Panc1 (cell line): Measurements from ENCODE around the gene PRKCB. TPM values are rescaled to one million over a fixed set of nuclear protein-coding genes. Genes with fewer than 3 reads are reported as not detected.

Experiments used
- ATAC-seq: fragments of 200-7000 bp; cut with Tn5 transposase; 2 replicates; pipeline ENCODE4 v1.9.1; 2020; ENCODE audit warnings: mild to moderate bottlenecking, moderate library complexity
- BruUV-seq: library from RNA; stranded (reverse); fragments of 400-500 nt; replicated peaks from 2 replicates; lab custom pipeline; 2021; lab: Mats Ljungman, UMichigan
- CTCF ChIA-PET: fragments of 300-600 bp; sonication (Branson Sonifier 250); formaldehyde crosslinking; loops from one replicate; lab custom pipeline; 2022; ENCODE audit warnings: antibody characterized with exemption; lab: Charles Lee
- POLR2A ChIA-PET: fragments of 300-600 bp; sonication (Branson Sonifier 250); formaldehyde crosslinking; loops from one replicate; lab custom pipeline; 2022; ENCODE audit warnings: antibody characterized with exemption; lab: Charles Lee
- DNase-seq: peaks from one replicate; pipeline ENCODE4 v3.0.0-alpha.2; 2010; ENCODE audit warnings: low read depth, low spot score
- H3K27ac ChIP-seq: 2 replicates; pipeline ENCODE4 v1.5.1; 2011; ENCODE audit warnings: mild to moderate bottlenecking, low read length, inconsistent platforms
- H3K27me3 ChIP-seq: fragments of 200-500 bp; sonication (Bioruptor generic); 2 replicates; pipeline ENCODE4 v1.6.0; 2014; ENCODE audit warnings: low read length, inconsistent platforms; ENCODE audit not compliant: control insufficient read depth, insufficient read depth
- H3K36me3 ChIP-seq: fragments of 200-500 bp; sonication (Bioruptor generic); 2 replicates; pipeline ENCODE4 v1.5.1; 2014; ENCODE audit warnings: inconsistent platforms, mild to moderate bottlenecking, low read length, moderate library complexity; ENCODE audit not compliant: control insufficient read depth, insufficient read depth
- H3K4me1 ChIP-seq: 2 replicates; pipeline ENCODE4 v1.5.1; 2011; ENCODE audit warnings: inconsistent platforms, mild to moderate bottlenecking, low read length, moderate library complexity; ENCODE audit not compliant: control insufficient read depth, insufficient read depth
- H3K4me3 ChIP-seq, 2 experiments: 2 replicates each; pipeline ENCODE4 v1.5.1; 2011 to 2012; ENCODE audit warnings: low read depth in 2 of 2, low read length in 2 of 2, mild to moderate bottlenecking in 2 of 2, inconsistent platforms in 1 of 2, moderate library complexity in 1 of 2
- H3K9me3 ChIP-seq: fragments of 200-500 bp; sonication (Bioruptor generic); 2 replicates; pipeline ENCODE4 v1.5.1; 2014; ENCODE audit warnings: low read depth, mild to moderate bottlenecking, inconsistent platforms, low read length, moderate library complexity; ENCODE audit not compliant: control insufficient read depth, insufficient read depth
- CTCF ChIP-seq: fragments of 450-650 bp; IDR thresholded peaks from 2 replicates; pipeline ENCODE4 v1.5.1; 2017; ENCODE audit warnings: mild to moderate bottlenecking
- POLR2AphosphoS5 ChIP-seq: IDR thresholded peaks from 2 replicates; pipeline ENCODE4 v1.6.1; 2012; ENCODE audit warnings: mild to moderate bottlenecking, low read depth, low read length, moderate library complexity
- REST ChIP-seq, 2 experiments: IDR thresholded peaks; 2 replicates each; pipeline ENCODE4 v1.6.1; 2011 to 2012; ENCODE audit warnings: low read depth in 2 of 2, control low read depth in 1 of 2, low read length in 1 of 2, mild to moderate bottlenecking in 1 of 2, moderate library complexity in 1 of 2; ENCODE audit not compliant: insufficient read depth in 1 of 2
- SIN3A ChIP-seq: IDR thresholded peaks from 2 replicates; pipeline ENCODE4 v1.6.1; 2012; ENCODE audit warnings: low read depth, mild to moderate bottlenecking, low read length, moderate library complexity, borderline replicate concordance; ENCODE audit not compliant: insufficient read depth
- TCF7L2 ChIP-seq: IDR thresholded peaks from 2 replicates; pipeline ENCODE4 v1.6.1; 2011; ENCODE audit warnings: mild to moderate bottlenecking, low read depth, low read length, inconsistent platforms
- in situ Hi-C: cut with HindIII; loops from 2 replicates; pipeline ENCODE4 v1.10.0; 2016; ENCODE audit warnings: low sequenced_read_pairs, low pct_unique_long_range_greater_than_20kb
- intact Hi-C: fragments of 100-400 bp; cut with micrococcal nuclease; formaldehyde crosslinking; loops from one replicate; pipeline ENCODE4 v1.10.0; 2022; ENCODE audit not compliant: unreplicated experiment
- total RNA-seq: library from RNA; stranded (reverse); gene quantifications from one replicate; pipeline ENCODE4 v1.2.1, GENCODE V29; 2021; ENCODE audit not compliant: unreplicated experiment

PRKCB gene
- total RNA-seq, 1 experiment from 2014 or later: 0.41 TPM

- ChIA-PET POLR2A (no interaction called here), CTCF (interaction anchor here (0.8 to 2.3 kb wide), 4 partner anchors 207 to 458 kb away, joined by 3 to 11 read pairs (median 5); no protein-coding TSS in a partner anchor)
- no peaks in the 10 kb centered on the region for H3K36me3 ChIP-seq
- no peaks in the 10 kb centered on the region for H3K4me1 ChIP-seq
- in situ Hi-C loops (no loop called here), intact Hi-C loops (loop anchor here (2.0 kb wide), 1 partner anchor 206 kb away; no protein-coding TSS in a partner anchor)
- H3K4me3 ChIP-seq: no peak overlapping the region
- TF ChIP-seq POLR2AphosphoS5 (no peak), REST (IDR thresholded peaks at IDR 0.05; ENCODE audit: insufficient read depth in 1 of 2, low read depth in 2 of 2, low read length in 1 of 2) (no peak), SIN3A (no peak), TCF7L2 (no peak), CTCF (no peak)
- no peaks in the 10 kb centered on the region for H3K9me3 ChIP-seq
- H3K27ac ChIP-seq: no peak overlapping the region
- BruUV-seq: no TSS peak
- no peak; the same call in 1 of the 2 replicates for ATAC-seq
- peaks cover 4% of the 10 kb centered on the region; the same call in 1 of the 2 replicates for H3K27me3 ChIP-seq
- DNase-seq: no peak
These were observed 210.7 kb downstream of the PRKCB start for GRCh38 chr16:24046442-24046841.

- Histone ChIP-seq H3K4me3 (no peak overlapping the region), H3K27ac (no peak overlapping the region), H3K27me3 (peaks cover 8% of the 10 kb centered on the region), H3K36me3 (no peaks in the 10 kb centered on the region), H3K9me3 (no peaks in the 10 kb centered on the region), H3K4me1 (no peaks in the 10 kb centered on the region)
- intact Hi-C loops (no loop called here), in situ Hi-C loops (no loop called here)
- POLR2A ChIA-PET: no interaction called here
- ATAC-seq (no peak), DNase-seq (no peak)
- CTCF ChIA-PET: no interaction called here
- BruUV-seq: no TSS peak
- TF ChIP-seq TCF7L2: no peak
- no peak for TF ChIP-seq REST (IDR thresholded peaks at IDR 0.05; ENCODE audit: insufficient read depth in 1 of 2, low read depth in 2 of 2, low read length in 1 of 2)
- no peak for TF ChIP-seq CTCF
- TF ChIP-seq SIN3A: no peak
- TF ChIP-seq POLR2AphosphoS5: no peak
These were observed 213.3 kb downstream of the PRKCB start for GRCh38 chr16:24049113-24049512.
